HFFc6 (cell line): ENCODE data around the gene PTPRN. TPM values are rescaled to one million over a fixed set of nuclear protein-coding genes. Genes with fewer than 3 reads are reported as not detected.

Experiments used
- DNase-seq: peaks from one replicate; pipeline ENCODE4 v3.0.0-alpha.2; 2018
- H3K27ac Mint-ChIP-seq: 2 replicates; pipeline ENCODE4 v1.8.0; 2020; ENCODE audit warnings: mild to moderate bottlenecking, mixed read lengths
- H3K27me3 Mint-ChIP-seq: 2 replicates; pipeline ENCODE4 v1.8.0; 2021; ENCODE audit warnings: mild to moderate bottlenecking, moderate library complexity, mixed read lengths; ENCODE audit not compliant: insufficient read depth
- H3K36me3 Mint-ChIP-seq: 2 replicates; pipeline ENCODE4 v1.8.0; 2021; ENCODE audit warnings: low read depth, mixed read lengths
- H3K4me1 Mint-ChIP-seq: 2 replicates; pipeline ENCODE4 v1.8.0; 2020; ENCODE audit warnings: low read depth, mixed read lengths
- H3K4me3 Mint-ChIP-seq: 2 replicates; pipeline ENCODE4 v1.8.0; 2020; ENCODE audit warnings: mild to moderate bottlenecking, moderate library complexity, mixed read lengths
- H3K9me3 Mint-ChIP-seq: 2 replicates; pipeline ENCODE4 v1.8.0; 2020; ENCODE audit warnings: mild to moderate bottlenecking, mixed read lengths
- total RNA-seq, 6 experiments: library from RNA; stranded (reverse); fragmentation: NEBNext Ultra II Directional; extraction: Animal tissue kit (Norgen Biotek cat#: 25700); gene quantifications; 2 replicates in 1 of 6; 3 replicates in 5 of 6; pipeline ENCODE4 v1.2.3, GENCODE V29; 2021
- TF ChIP-seq, protein P1 (sequence below): fragments of 200-600 bp; sonication (generic); IDR thresholded peaks from 2 replicates; pipeline ENCODE4 v1.5.0; 2021; ENCODE audit warnings: antibody characterized with exemption, mild to moderate bottlenecking

PTPRN gene
- total RNA-seq, 6 experiments from 2014 or later, result 5.2 to 18.3 (median 15.2) TPM

- Mint-ChIP-seq H3K27me3 (peaks cover 45% of the 10 kb centered on the region), H3K27ac (no peak overlapping the region), H3K9me3 (peaks cover 4% of the 10 kb centered on the region; the same call in 1 of the 2 replicates), H3K4me1 (no peaks in the 10 kb centered on the region), H3K4me3 (no peak overlapping the region), H3K36me3 (no peaks in the 10 kb centered on the region; the same call in 1 of the 2 replicates)
- TF ChIP-seq, protein P1, sequence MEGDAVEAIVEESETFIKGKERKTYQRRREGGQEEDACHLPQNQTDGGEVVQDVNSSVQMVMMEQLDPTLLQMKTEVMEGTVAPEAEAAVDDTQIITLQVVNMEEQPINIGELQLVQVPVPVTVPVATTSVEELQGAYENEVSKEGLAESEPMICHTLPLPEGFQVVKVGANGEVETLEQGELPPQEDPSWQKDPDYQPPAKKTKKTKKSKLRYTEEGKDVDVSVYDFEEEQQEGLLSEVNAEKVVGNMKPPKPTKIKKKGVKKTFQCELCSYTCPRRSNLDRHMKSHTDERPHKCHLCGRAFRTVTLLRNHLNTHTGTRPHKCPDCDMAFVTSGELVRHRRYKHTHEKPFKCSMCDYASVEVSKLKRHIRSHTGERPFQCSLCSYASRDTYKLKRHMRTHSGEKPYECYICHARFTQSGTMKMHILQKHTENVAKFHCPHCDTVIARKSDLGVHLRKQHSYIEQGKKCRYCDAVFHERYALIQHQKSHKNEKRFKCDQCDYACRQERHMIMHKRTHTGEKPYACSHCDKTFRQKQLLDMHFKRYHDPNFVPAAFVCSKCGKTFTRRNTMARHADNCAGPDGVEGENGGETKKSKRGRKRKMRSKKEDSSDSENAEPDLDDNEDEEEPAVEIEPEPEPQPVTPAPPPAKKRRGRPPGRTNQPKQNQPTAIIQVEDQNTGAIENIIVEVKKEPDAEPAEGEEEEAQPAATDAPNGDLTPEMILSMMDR, result no peak
- DNase-seq, result no peak
Observed at GRCh38 chr2:219334076-219334475, 24.9 kb upstream of the PTPRN start.

- H3K4me3 Mint-ChIP-seq, result no peak within 1 kb of the TSS
- H3K4me1 Mint-ChIP-seq, result no peaks in the 10 kb centered on the region
- no peak within 1 kb of the TSS for H3K27ac Mint-ChIP-seq
- no peak for DNase-seq
- H3K27me3 Mint-ChIP-seq, result peaks cover 46% of the 10 kb centered on the region
- TF ChIP-seq, protein P1, result no peak
- H3K9me3 Mint-ChIP-seq, result peaks cover 4% of the 10 kb centered on the region; the same call in 1 of the 2 replicates
- no peaks in the 10 kb centered on the region; the same call in 1 of the 2 replicates for H3K36me3 Mint-ChIP-seq
Observed at GRCh38 chr2:219332542-219332941, 23.3 kb upstream of the PTPRN start, which contains the start of gene RESP18. Gene RESP18, minus strand, starts transcription at chr2:219332744.

- no peak for DNase-seq
- TF ChIP-seq, protein P1, result no peak
- no peaks in the 10 kb centered on the region; the same call in 1 of the 2 replicates for H3K36me3 Mint-ChIP-seq
- H3K4me1 Mint-ChIP-seq, result no peaks in the 10 kb centered on the region
- H3K27me3 Mint-ChIP-seq, result peaks cover 52% of the 10 kb centered on the region
- peaks cover 4% of the 10 kb centered on the region; the same call in 1 of the 2 replicates for H3K9me3 Mint-ChIP-seq
- H3K4me3 Mint-ChIP-seq, result no peak overlapping the region
- no peak overlapping the region for H3K27ac Mint-ChIP-seq
Observed at GRCh38 chr2:219331560-219332213, 22.5 kb upstream of the PTPRN start.

DNA sequence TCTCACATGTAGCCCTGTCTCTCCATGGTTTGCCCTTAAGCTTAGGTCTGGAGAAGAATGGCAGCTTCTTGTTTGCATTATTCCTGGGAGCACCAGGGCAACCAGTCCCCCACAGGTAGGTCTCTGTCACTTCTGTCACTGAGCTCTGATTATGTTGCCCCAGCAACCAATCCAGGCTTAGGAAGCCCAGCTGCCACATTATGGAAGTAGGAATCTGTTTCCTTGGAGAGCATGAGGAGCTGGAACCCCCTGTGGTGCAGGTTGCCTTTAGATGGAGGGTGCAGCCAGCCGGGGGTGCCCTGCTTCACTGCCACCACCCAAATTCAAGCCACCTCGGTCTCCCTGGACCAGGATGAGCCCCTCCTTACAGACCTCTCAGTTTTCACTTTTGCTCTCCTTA lies 18.5 kb upstream of the PTPRN start:
- H3K4me1 Mint-ChIP-seq, result no peaks in the 10 kb centered on the region
- no peak overlapping the region for H3K4me3 Mint-ChIP-seq
- peaks cover 4% of the 10 kb centered on the region; the same call in 1 of the 2 replicates for H3K9me3 Mint-ChIP-seq
- H3K27me3 Mint-ChIP-seq, result peaks cover 54% of the 10 kb centered on the region
- DNase-seq, result no peak
- H3K27ac Mint-ChIP-seq, result no peak overlapping the region
- TF ChIP-seq, protein P1, result no peak
- no peaks in the 10 kb centered on the region for H3K36me3 Mint-ChIP-seq

GRCh38 chr2:219325657-219326315 lies 16.6 kb upstream of the PTPRN start:
- Mint-ChIP-seq H3K27ac (no peak overlapping the region), H3K4me1 (no peaks in the 10 kb centered on the region), H3K27me3 (peaks cover 41% of the 10 kb centered on the region), H3K9me3 (no peaks in the 10 kb centered on the region), H3K36me3 (no peaks in the 10 kb centered on the region), H3K4me3 (no peak overlapping the region)
- TF ChIP-seq, protein P1, result no peak
- DNase-seq, result no peak
